OCI-LY1 (cell line): ENCODE measurements around the gene SUFU.

Experiments
- H2AFZ ChIP-seq: fragments of 200-600 bp; sonication (generic), shearing (Covaris generic); 2 replicates; pipeline ENCODE4 v1.6.0; 2014; ENCODE audit warnings: antibody characterized with exemption, mild to moderate bottlenecking, low read length
- H3F3A ChIP-seq: fragments of 200-600 bp; sonication (generic), shearing (Covaris generic); 2 replicates; pipeline ENCODE4 v1.6.0; 2014; ENCODE audit warnings: mild to moderate bottlenecking, antibody characterized with exemption, low read length, moderate library complexity; ENCODE audit not compliant: insufficient read depth
- H3K27ac ChIP-seq: fragments of 200-600 bp; sonication (generic); 2 replicates; pipeline ENCODE4 v1.5.1; 2014; ENCODE audit warnings: low read length, mixed run types, mild to moderate bottlenecking, low read depth; ENCODE audit not compliant: poor library complexity, severe bottlenecking
- H3K27me3 ChIP-seq: fragments of 200-600 bp; sonication (generic); 2 replicates; pipeline ENCODE4 v1.6.0; 2014; ENCODE audit warnings: antibody characterized with exemption, mild to moderate bottlenecking, low read length, moderate library complexity; ENCODE audit not compliant: insufficient read depth
- H3K36me3 ChIP-seq: fragments of 200-600 bp; sonication (generic); 2 replicates; pipeline ENCODE4 v1.6.1; 2014; ENCODE audit warnings: mild to moderate bottlenecking, antibody characterized with exemption, low read length, moderate library complexity, mixed read lengths; ENCODE audit not compliant: insufficient read depth
- H3K4me1 ChIP-seq: fragments of 200-600 bp; sonication (generic); 2 replicates; pipeline ENCODE4 v1.5.1; 2014; ENCODE audit warnings: mild to moderate bottlenecking, low read length, moderate library complexity; ENCODE audit not compliant: insufficient read depth, severe bottlenecking
- H3K4me2 ChIP-seq: fragments of 200-600 bp; sonication (generic), shearing (Covaris generic); 2 replicates; pipeline ENCODE4 v1.6.1; 2014; ENCODE audit warnings: low read length
- H3K4me3 ChIP-seq: fragments of 200-600 bp; sonication (generic); 2 replicates; pipeline ENCODE4 v1.5.1; 2014; ENCODE audit warnings: low read length, low read depth, mild to moderate bottlenecking, mixed read lengths; ENCODE audit not compliant: poor library complexity, severe bottlenecking
- H3K79me2 ChIP-seq: fragments of 200-600 bp; shearing (Covaris generic); 2 replicates; pipeline ENCODE4 v1.6.1; 2016; ENCODE audit warnings: mixed run types, low read length, mixed read lengths; ENCODE audit not compliant: insufficient read depth
- H3K9ac ChIP-seq: fragments of 200-600 bp; sonication (generic), shearing (Covaris generic); 2 replicates; pipeline ENCODE4 v1.6.1; 2014; ENCODE audit warnings: mild to moderate bottlenecking, low read length, mixed read lengths
- H3K9me2 ChIP-seq: fragments of 200-600 bp; sonication (generic), shearing (Covaris generic); 2 replicates; pipeline ENCODE4 v1.6.1; 2014; ENCODE audit warnings: low read depth, mild to moderate bottlenecking, low read length, mixed read lengths
- H3K9me3 ChIP-seq: fragments of 200-600 bp; shearing (Covaris generic); 2 replicates; pipeline ENCODE4 v1.6.1; 2014; ENCODE audit warnings: low read length, mixed read lengths
- H4K20me1 ChIP-seq: fragments of 200-600 bp; sonication (generic), shearing (Covaris generic); 2 replicates; pipeline ENCODE4 v1.6.0; 2016; ENCODE audit warnings: mild to moderate bottlenecking, low read length; ENCODE audit not compliant: insufficient read depth
- CTCF ChIP-seq: fragments of 200-600 bp; sonication (generic), shearing (Covaris generic); IDR thresholded peaks from 2 replicates; pipeline ENCODE4 v1.5.1; 2017; ENCODE audit warnings: mild to moderate bottlenecking, antibody characterized with exemption, low read length, moderate library complexity, mixed read lengths
- EZH2 ChIP-seq: fragments of 200-600 bp; sonication (generic), shearing (Covaris generic); IDR thresholded peaks from 2 replicates; pipeline ENCODE4 v1.8.0; 2017; ENCODE audit warnings: borderline replicate concordance, mixed run types, mild to moderate bottlenecking, antibody characterized with exemption, low read length, moderate library complexity, mixed read lengths

The SUFU gene

DNA sequence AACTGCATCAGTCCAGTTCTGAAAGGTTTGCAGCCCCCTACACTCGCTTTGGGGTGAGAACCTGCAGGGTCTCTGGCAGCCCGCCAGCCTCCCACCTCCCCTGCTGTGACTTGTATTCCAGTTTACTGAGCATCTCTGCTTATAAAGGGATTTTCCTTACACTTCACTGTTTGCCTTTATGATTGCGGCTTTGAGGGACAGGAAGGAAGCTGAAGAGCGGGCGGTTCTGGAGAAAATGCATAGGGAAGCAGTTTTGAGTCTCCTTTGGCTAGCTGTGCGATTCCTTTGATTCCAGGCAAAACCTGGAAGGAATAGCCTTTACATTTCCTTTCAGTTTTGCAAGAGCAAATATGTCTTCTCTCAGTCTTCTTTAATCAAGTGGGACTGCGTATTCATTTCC, 75.6 kb downstream of the SUFU start:
- Histone ChIP-seq H3K4me2 (no peak overlapping the region), H3K27ac (no peak overlapping the region), H3K4me3 (no peak overlapping the region), H2AFZ (no peak overlapping the region), H3K9ac (no peak overlapping the region), H3K9me2 (no peaks in the 10 kb centered on the region), H3K27me3 (no peaks in the 10 kb centered on the region), H3K36me3 (no peaks in the 10 kb centered on the region), H3K79me2 (no peaks in the 10 kb centered on the region), H3F3A (no peaks in the 10 kb centered on the region), H4K20me1 (no peaks in the 10 kb centered on the region), H3K4me1 (no peaks in the 10 kb centered on the region), H3K9me3 (no peaks in the 10 kb centered on the region)
- TF ChIP-seq EZH2: no peak
- no peak for TF ChIP-seq CTCF

- Histone ChIP-seq H3F3A (no peaks in the 10 kb centered on the region), H3K9me2 (no peaks in the 10 kb centered on the region), H3K4me2 (no peak overlapping the region), H3K36me3 (no peaks in the 10 kb centered on the region), H3K9ac (no peak overlapping the region), H3K79me2 (no peaks in the 10 kb centered on the region), H3K9me3 (no peaks in the 10 kb centered on the region), H3K27me3 (no peaks in the 10 kb centered on the region), H3K27ac (no peak overlapping the region), H4K20me1 (no peaks in the 10 kb centered on the region), H2AFZ (no peak overlapping the region), H3K4me3 (no peak overlapping the region), H3K4me1 (no peaks in the 10 kb centered on the region)
- TF ChIP-seq CTCF (no peak), EZH2 (no peak)
Measured at GRCh38 chr10:102580230-102580629, 76.5 kb downstream of the SUFU start.

GRCh38 chr10:102581401-102581800, 77.6 kb downstream of the SUFU start:
- no peaks in the 10 kb centered on the region for H3F3A ChIP-seq
- H3K4me3 ChIP-seq: no peak overlapping the region
- no peaks in the 10 kb centered on the region for H3K36me3 ChIP-seq
- no peaks in the 10 kb centered on the region for H3K4me1 ChIP-seq
- TF ChIP-seq EZH2: no peak
- TF ChIP-seq CTCF: no peak
- no peaks in the 10 kb centered on the region for H3K79me2 ChIP-seq
- no peak overlapping the region for H3K27ac ChIP-seq
- no peaks in the 10 kb centered on the region for H3K27me3 ChIP-seq
- H2AFZ ChIP-seq: no peak overlapping the region
- no peaks in the 10 kb centered on the region for H4K20me1 ChIP-seq
- H3K9me2 ChIP-seq: no peaks in the 10 kb centered on the region
- no peak overlapping the region for H3K4me2 ChIP-seq
- H3K9me3 ChIP-seq: no peaks in the 10 kb centered on the region
- H3K9ac ChIP-seq: no peak overlapping the region
